ENCODE results near the gene UTP25.
"Not testable (repeated sequence)": the region's sequence is repeated elsewhere in the genome, so short reads cannot be mapped to it uniquely, and the experiment has no call there.

GRCh38 chr1:209898851-209899250 lies 71.1 kb downstream of the UTP25 start:
- not testable (repeated sequence) for TF ChIP-seq CTCF (IDR thresholded peaks at IDR 0.05 in 4 of 5, conservative IDR thresholded peaks at IDR 0.05 in 1 of 5); POLR2A (IDR thresholded peaks at IDR 0.05)
